HEK293 (cell line): ENCODE measurements around the gene RAET1L.

Source experiments
- CTCF ChIA-PET: fragments of 350-600 bp; formaldehyde crosslinking; extraction: SDS; loops from one replicate; lab custom pipeline; 2021; ENCODE audit warnings: antibody characterized with exemption; lab: Yijun Ruan, JAX
- POLR2A ChIA-PET: fragments of 300-600 bp; formaldehyde crosslinking; extraction: SDS; loops from one replicate; lab custom pipeline; 2020; ENCODE audit warnings: antibody characterized with exemption, inconsistent platforms; lab: Yijun Ruan, JAX
- H3K27ac ChIP-seq: fragments of 200-500 bp; sonication (Bioruptor generic); 2 replicates; pipeline ENCODE4 v1.5.1; 2014; ENCODE audit warnings: low read depth, low read length, control low read depth, inconsistent platforms; ENCODE audit errors: extremely low read depth
- H3K36me3 ChIP-seq, 2 experiments: fragments of 200-500 bp in 1 of 2; sonication (Bioruptor generic) in 1 of 2; 1 replicate in 1 of 2; 2 replicates in 1 of 2; pipeline ENCODE4 v1.5.1; 2014 to 2017; ENCODE audit warnings: inconsistent platforms in 2 of 2, low read length in 2 of 2; ENCODE audit not compliant: control insufficient read depth in 2 of 2, insufficient read depth in 1 of 2
- H3K4me1 ChIP-seq: fragments of 200-500 bp; sonication (Bioruptor generic); 2 replicates; pipeline ENCODE4 v1.5.1; 2014; ENCODE audit warnings: mild to moderate bottlenecking, low read length, inconsistent platforms; ENCODE audit not compliant: control insufficient read depth, insufficient read depth
- H3K4me3 ChIP-seq: 2 replicates; pipeline ENCODE4 v1.5.1; 2011; ENCODE audit warnings: low read depth, mild to moderate bottlenecking, control low read depth, low read length, moderate library complexity
- H3K9me3 ChIP-seq: fragments of 200-500 bp; sonication (Bioruptor generic); 2 replicates; pipeline ENCODE4 v1.5.1; 2014; ENCODE audit warnings: low read depth, low read length, inconsistent platforms; ENCODE audit not compliant: control insufficient read depth, insufficient read depth
- ATF2 ChIP-seq: fragments of 450-650 bp; formaldehyde crosslinking; IDR thresholded peaks from 2 replicates; pipeline ENCODE4 v1.5.1; 2016; ENCODE audit warnings: missing biosample characterization, missing genetic modification characterization, low read depth
- BCL11B ChIP-seq: fragments of 450-650 bp; formaldehyde crosslinking; IDR thresholded peaks from 2 replicates; pipeline ENCODE4 v1.5.1; 2016; ENCODE audit warnings: low read depth, missing biosample characterization, missing genetic modification characterization
- HOXD13 ChIP-seq: sonication (generic); formaldehyde crosslinking; IDR thresholded peaks from 2 replicates; pipeline ENCODE4 v1.8.0; 2022; ENCODE audit warnings: missing genetic modification reagents, borderline replicate concordance
- INSM2 ChIP-seq: fragments of 450-650 bp; formaldehyde crosslinking; IDR thresholded peaks from 2 replicates; pipeline ENCODE4 v1.5.1; 2016; ENCODE audit warnings: missing biosample characterization, missing genetic modification characterization
- KLF1 ChIP-seq: fragments of 450-650 bp; formaldehyde crosslinking; IDR thresholded peaks from 2 replicates; pipeline ENCODE4 v1.5.1; 2016; ENCODE audit warnings: missing biosample characterization, missing genetic modification characterization
- REPIN1 ChIP-seq: fragments of 450-650 bp; formaldehyde crosslinking; IDR thresholded peaks from 2 replicates; pipeline ENCODE4 v1.5.1; 2017; ENCODE audit warnings: missing biosample characterization, missing genetic modification characterization, low read depth
- ZIC2 ChIP-seq: fragments of 450-650 bp; formaldehyde crosslinking; IDR thresholded peaks from 2 replicates; pipeline ENCODE4 v1.5.1; 2016; ENCODE audit warnings: missing biosample characterization, missing genetic modification characterization
- ZNF155 ChIP-seq: fragments of 450-650 bp; formaldehyde crosslinking; IDR thresholded peaks from 2 replicates; pipeline ENCODE4 v1.5.1; 2016; ENCODE audit warnings: missing biosample characterization, missing genetic modification characterization
- ZNF214 ChIP-seq: fragments of 450-650 bp; formaldehyde crosslinking; IDR thresholded peaks from 2 replicates; pipeline ENCODE4 v1.5.1; 2017; ENCODE audit warnings: missing biosample characterization, mild to moderate bottlenecking, missing genetic modification characterization, borderline replicate concordance
- ZNF266 ChIP-seq: fragments of 450-650 bp; formaldehyde crosslinking; IDR thresholded peaks from 2 replicates; pipeline ENCODE4 v1.5.1; 2016; ENCODE audit warnings: missing biosample characterization, missing genetic modification characterization, low read depth
- ZNF292 ChIP-seq: fragments of 450-650 bp; formaldehyde crosslinking; IDR thresholded peaks from 2 replicates; pipeline ENCODE4 v1.5.1; 2016; ENCODE audit warnings: low read depth, missing biosample characterization, missing genetic modification characterization, borderline replicate concordance
- ZNF449 ChIP-seq: fragments of 450-650 bp; formaldehyde crosslinking; IDR thresholded peaks from 2 replicates; pipeline ENCODE4 v1.5.1; 2017; ENCODE audit warnings: missing biosample characterization, mild to moderate bottlenecking, missing genetic modification characterization, moderate library complexity
- ZNF548 ChIP-seq: fragments of 450-650 bp; formaldehyde crosslinking; IDR thresholded peaks from 2 replicates; pipeline ENCODE4 v1.5.1; 2016; ENCODE audit warnings: missing biosample characterization, missing genetic modification characterization
- ZNF555 ChIP-seq: fragments of 450-650 bp; formaldehyde crosslinking; conservative IDR thresholded peaks from 2 replicates; pipeline ENCODE4 v1.5.1; 2017; ENCODE audit warnings: missing biosample characterization, mild to moderate bottlenecking, missing genetic modification characterization, inconsistent platforms
- ZSCAN4 ChIP-seq: fragments of 450-650 bp; formaldehyde crosslinking; IDR thresholded peaks from 2 replicates; pipeline ENCODE4 v1.5.1; 2017; ENCODE audit warnings: missing biosample characterization, missing genetic modification characterization

RAET1L gene

GRCh38 chr6:150036081-150036480 lies 10.7 kb upstream of the RAET1L start (continued):
- no peak for TF ChIP-seq ZNF266 (tag by site-specific recombination)

GRCh38 chr6:150033207-150033771 lies 8.0 kb upstream of the RAET1L start:
- no peaks in the 10 kb centered on the region for H3K36me3 ChIP-seq
- no peak for TF ChIP-seq REPIN1
- peak; percentile 16; the same call in 1 of the 2 replicates for TF ChIP-seq ZSCAN4 (tag by site-specific recombination)
- H3K27ac ChIP-seq = no peak overlapping the region
- no peak overlapping the region for H3K4me3 ChIP-seq
- H3K4me1 ChIP-seq = no peaks in the 10 kb centered on the region
- no peaks in the 10 kb centered on the region for H3K9me3 ChIP-seq
- CTCF ChIA-PET = interaction anchor here (1.2 kb wide), 1 partner anchor 38 kb away, joined by 3 read pairs; no protein-coding TSS in a partner anchor
- POLR2A ChIA-PET = no interaction called here

- ChIA-PET POLR2A (no interaction called here), CTCF (interaction anchor here (1.2 kb wide), 1 partner anchor 39 kb away, joined by 3 read pairs; no protein-coding TSS in a partner anchor)
- no peak overlapping the region for H3K27ac ChIP-seq
Observed at GRCh38 chr6:150032598-150032997, 7.3 kb upstream of the RAET1L start.

GRCh38 chr6:150030611-150031010 lies 5.3 kb upstream of the RAET1L start:
- H3K27ac ChIP-seq = no peak overlapping the region
- no peaks in the 10 kb centered on the region for H3K9me3 ChIP-seq
- no peaks in the 10 kb centered on the region for H3K4me1 ChIP-seq
- no peak overlapping the region for H3K4me3 ChIP-seq
- ChIA-PET CTCF (interaction anchor here (0.6 to 2.0 kb wide), 6 partner anchors 12 to 285 kb away, joined by 3 to 9 read pairs (median 3); partner anchors contain the start of gene NUP43), POLR2A (no interaction called here)
- no peaks in the 10 kb centered on the region for H3K36me3 ChIP-seq
- no peak for TF ChIP-seq ZNF555 (tag by site-specific recombination)
- TF ChIP-seq ZIC2 (tag by site-specific recombination) = peak; percentile 72

More at GRCh38 chr6:150032598-150032997, 7.3 kb upstream of the RAET1L start:
- Histone ChIP-seq H3K4me3 (no peak overlapping the region), H3K9me3 (no peaks in the 10 kb centered on the region), H3K4me1 (no peaks in the 10 kb centered on the region), H3K36me3 (no peaks in the 10 kb centered on the region)
- no peak for TF ChIP-seq ZNF214
- TF ChIP-seq ZNF292 = no peak
- 0 out of 2 replicates have a peak, but pooled peaks have one; percentile 13 for TF ChIP-seq ATF2 (tag by site-specific recombination)

- Histone ChIP-seq H3K4me1 (no peaks in the 10 kb centered on the region), H3K36me3 (no peaks in the 10 kb centered on the region), H3K9me3 (no peaks in the 10 kb centered on the region), H3K4me3 (no peak overlapping the region), H3K27ac (no peak overlapping the region)
- POLR2A ChIA-PET = no interaction called here
- CTCF ChIA-PET = interaction anchor here (0.7 to 2.0 kb wide), 4 partner anchors 13 to 284 kb away, joined by 3 to 9 read pairs (median 4); partner anchors contain the start of gene NUP43
- TF ChIP-seq INSM2 (tag by site-specific recombination) = no peak
- TF ChIP-seq ZNF449 (tag by site-specific recombination) = no peak
- no peak for TF ChIP-seq ZNF548
- TF ChIP-seq ZNF155 (tag by site-specific recombination) = no peak
- no peak for TF ChIP-seq HOXD13
- no peak for TF ChIP-seq BCL11B (tag by site-specific recombination)
- TF ChIP-seq KLF1 = no peak
Observed at GRCh38 chr6:150029749-150030148, 4.4 kb upstream of the RAET1L start.
